ENCODE measurements around the gene TSPEAR.

GRCh38 chr21:44547656-44548331 lies 163.6 kb downstream of the TSPEAR start:
- TF ChIP-seq CTCF (IDR thresholded peaks at IDR 0.05 in 4 of 5, conservative IDR thresholded peaks at IDR 0.05 in 1 of 5): no peak
- TF ChIP-seq POLR2A (IDR thresholded peaks at IDR 0.05): no peak

All from gastrocnemius medialis (tissue), 4 donors.